ENCODE data around the gene MGST3.

GRCh38 chr1:165598676-165599059 lies 32.4 kb upstream of the MGST3 start:
- TF ChIP-seq, protein P1, sequence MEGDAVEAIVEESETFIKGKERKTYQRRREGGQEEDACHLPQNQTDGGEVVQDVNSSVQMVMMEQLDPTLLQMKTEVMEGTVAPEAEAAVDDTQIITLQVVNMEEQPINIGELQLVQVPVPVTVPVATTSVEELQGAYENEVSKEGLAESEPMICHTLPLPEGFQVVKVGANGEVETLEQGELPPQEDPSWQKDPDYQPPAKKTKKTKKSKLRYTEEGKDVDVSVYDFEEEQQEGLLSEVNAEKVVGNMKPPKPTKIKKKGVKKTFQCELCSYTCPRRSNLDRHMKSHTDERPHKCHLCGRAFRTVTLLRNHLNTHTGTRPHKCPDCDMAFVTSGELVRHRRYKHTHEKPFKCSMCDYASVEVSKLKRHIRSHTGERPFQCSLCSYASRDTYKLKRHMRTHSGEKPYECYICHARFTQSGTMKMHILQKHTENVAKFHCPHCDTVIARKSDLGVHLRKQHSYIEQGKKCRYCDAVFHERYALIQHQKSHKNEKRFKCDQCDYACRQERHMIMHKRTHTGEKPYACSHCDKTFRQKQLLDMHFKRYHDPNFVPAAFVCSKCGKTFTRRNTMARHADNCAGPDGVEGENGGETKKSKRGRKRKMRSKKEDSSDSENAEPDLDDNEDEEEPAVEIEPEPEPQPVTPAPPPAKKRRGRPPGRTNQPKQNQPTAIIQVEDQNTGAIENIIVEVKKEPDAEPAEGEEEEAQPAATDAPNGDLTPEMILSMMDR (IDR thresholded peaks at IDR 0.05): no peak
- no peak for TF ChIP-seq POLR2A (IDR thresholded peaks at IDR 0.05)

Measured in Peyer's patch (tissue), 4 donors.